Activated gamma-delta T cell (primary cell): Measurements from ENCODE around the gene MBTPS2.

Experiments used
- DNase-seq: peaks from one replicate; lab custom pipeline; 2025; lab: John Stamatoyannopoulos, UW

Gene MBTPS2

GRCh38 chrX:21934414-21934813 lies 95.0 kb downstream of the MBTPS2 start:
- no peak for DNase-seq
